Measurements from ENCODE around the gene TXNRD3. TPM values are rescaled to one million over a fixed set of nuclear protein-coding genes. Genes with fewer than 3 reads are reported as not detected.

TXNRD3 gene
- total RNA-seq, 1 donor from 2014 or later, result 14.4 TPM

DNA sequence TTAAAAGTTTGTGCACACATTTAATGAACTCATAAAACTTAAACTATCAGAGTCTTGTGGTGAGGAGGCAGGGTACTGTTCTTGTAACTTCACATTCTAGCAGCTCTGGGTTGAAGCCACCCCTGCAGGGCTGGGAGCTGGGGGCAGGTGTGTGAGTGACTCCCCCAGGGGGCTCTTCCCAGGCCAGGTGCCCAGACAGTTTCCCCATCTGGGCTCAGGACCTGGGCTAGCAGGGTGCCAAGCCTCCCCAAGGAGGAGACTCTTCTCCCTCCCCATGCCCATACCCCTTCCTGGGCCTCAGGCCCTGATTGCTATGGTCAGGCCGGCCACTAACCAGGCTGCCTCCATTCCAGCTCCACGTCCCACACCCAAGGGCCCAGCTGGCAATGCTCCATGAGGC is 27.1 kb upstream of the TXNRD3 start:
- Mint-ChIP-seq H3K4me3 (no peak overlapping the region), H3K27me3 (peaks cover 36% of the 10 kb centered on the region), H3K27ac (no peak overlapping the region), H3K4me1 (ENCODE audit: unreplicated experiment) (peaks cover 24% of the 10 kb centered on the region), H3K9me3 (no peaks in the 10 kb centered on the region), H3K36me3 (no peaks in the 10 kb centered on the region)
- DNase-seq (ENCODE audit: extremely low spot score, unreplicated experiment), result no peak
- TF ChIP-seq, protein P1, sequence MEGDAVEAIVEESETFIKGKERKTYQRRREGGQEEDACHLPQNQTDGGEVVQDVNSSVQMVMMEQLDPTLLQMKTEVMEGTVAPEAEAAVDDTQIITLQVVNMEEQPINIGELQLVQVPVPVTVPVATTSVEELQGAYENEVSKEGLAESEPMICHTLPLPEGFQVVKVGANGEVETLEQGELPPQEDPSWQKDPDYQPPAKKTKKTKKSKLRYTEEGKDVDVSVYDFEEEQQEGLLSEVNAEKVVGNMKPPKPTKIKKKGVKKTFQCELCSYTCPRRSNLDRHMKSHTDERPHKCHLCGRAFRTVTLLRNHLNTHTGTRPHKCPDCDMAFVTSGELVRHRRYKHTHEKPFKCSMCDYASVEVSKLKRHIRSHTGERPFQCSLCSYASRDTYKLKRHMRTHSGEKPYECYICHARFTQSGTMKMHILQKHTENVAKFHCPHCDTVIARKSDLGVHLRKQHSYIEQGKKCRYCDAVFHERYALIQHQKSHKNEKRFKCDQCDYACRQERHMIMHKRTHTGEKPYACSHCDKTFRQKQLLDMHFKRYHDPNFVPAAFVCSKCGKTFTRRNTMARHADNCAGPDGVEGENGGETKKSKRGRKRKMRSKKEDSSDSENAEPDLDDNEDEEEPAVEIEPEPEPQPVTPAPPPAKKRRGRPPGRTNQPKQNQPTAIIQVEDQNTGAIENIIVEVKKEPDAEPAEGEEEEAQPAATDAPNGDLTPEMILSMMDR (conservative IDR thresholded peaks at IDR 0.05), result no peak

DNA sequence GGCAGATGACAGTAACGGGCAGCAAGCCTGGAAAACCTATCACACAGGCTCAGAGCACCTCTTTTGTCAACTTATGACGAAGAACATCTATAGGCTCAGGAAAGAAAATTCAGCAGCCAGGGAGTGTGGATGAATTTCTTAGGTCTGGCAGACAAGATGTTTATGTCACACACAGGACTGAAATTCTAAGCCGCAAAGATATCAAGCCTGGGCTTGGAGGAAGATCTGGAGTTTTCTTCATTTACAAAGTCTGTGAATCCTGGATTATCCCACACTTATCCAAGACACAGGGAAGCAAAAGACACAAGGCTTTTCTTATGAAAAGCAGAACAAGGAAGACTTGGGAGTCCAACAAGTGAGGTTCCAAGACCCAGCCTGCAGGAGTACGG is 25.7 kb upstream of the TXNRD3 start:
- Mint-ChIP-seq H3K27me3 (peaks cover 46% of the 10 kb centered on the region), H3K27ac (no peak overlapping the region), H3K9me3 (no peaks in the 10 kb centered on the region), H3K4me1 (ENCODE audit: unreplicated experiment) (peaks cover 24% of the 10 kb centered on the region), H3K36me3 (no peaks in the 10 kb centered on the region), H3K4me3 (no peak overlapping the region)
- DNase-seq (ENCODE audit: extremely low spot score, unreplicated experiment), result no peak
- TF ChIP-seq, protein P1 (conservative IDR thresholded peaks at IDR 0.05), result no peak

DNA sequence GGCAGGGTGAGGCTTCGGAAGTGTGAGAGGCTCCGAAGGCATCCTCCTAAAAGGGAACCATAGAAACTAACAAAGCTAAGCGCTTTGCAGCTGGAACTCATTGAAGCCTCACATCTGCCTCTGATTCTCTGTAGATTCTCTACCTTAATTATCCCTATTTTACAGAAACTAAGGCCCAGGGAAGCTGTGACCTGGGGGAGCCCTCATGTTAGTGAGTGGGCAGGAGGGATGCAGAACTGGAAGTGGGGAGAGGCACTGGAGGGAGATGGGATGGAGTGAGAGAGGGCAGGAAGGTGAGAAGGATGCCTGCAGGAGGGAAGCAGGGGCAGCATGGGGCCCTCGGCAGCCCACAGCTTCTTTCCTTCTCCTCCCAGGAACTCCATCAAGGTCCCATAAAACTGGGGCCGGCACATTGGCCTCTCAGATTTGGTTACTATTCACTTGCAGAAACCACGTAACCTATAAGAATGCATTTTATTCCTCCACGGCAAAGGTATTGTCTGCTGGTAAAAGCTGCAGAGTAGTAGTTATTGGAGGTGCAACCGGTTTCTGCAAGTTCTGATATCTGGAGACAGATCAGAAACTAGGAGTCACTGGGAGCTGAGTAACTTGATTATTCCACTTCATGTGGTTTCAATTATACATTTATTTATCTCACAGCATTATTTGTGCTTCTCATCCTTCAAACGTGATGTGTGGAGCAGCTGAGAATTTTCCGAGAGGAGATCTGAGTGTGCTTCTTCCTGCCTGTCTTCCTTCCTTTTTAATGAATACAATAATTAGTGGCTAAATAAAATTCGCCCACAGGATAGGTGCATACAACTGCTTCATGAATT is 25.1 kb upstream of the TXNRD3 start:
- TF ChIP-seq, protein P1 (conservative IDR thresholded peaks at IDR 0.05), result no peak
- Mint-ChIP-seq H3K27me3 (peaks cover 49% of the 10 kb centered on the region), H3K27ac (peak overlapping the region; percentile 59), H3K36me3 (no peaks in the 10 kb centered on the region), H3K4me3 (peak overlapping the region; percentile 49), H3K4me1 (ENCODE audit: unreplicated experiment) (peaks cover 24% of the 10 kb centered on the region), H3K9me3 (no peaks in the 10 kb centered on the region)
- no peak for DNase-seq (ENCODE audit: extremely low spot score, unreplicated experiment)

DNA sequence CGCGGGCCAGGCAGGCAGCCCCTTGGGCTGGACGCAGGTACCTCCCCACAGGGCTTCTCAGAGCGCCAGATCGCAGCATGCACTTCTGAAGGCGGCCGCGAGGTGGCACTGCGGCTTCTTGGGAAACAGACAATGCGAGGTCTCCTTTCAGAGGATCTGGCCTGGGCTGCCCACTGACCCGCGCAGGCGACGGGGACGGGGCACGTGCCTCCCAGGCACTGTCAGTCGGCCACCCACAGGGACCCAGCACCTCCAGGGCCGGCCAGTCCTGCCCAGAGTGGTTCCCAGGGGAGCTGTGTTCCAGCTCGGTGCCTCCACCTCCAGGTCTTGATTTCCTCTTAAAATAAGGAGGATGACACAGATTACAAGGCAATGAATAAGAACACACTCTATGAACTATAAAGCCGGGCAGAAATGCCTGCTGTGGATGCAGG is 24.4 kb upstream of the TXNRD3 start:
- TF ChIP-seq, protein P1 (conservative IDR thresholded peaks at IDR 0.05), result peak; percentile 97
- peak; percentile 93 for DNase-seq (ENCODE audit: extremely low spot score, unreplicated experiment)
- H3K4me3 Mint-ChIP-seq, result peak overlapping the region; percentile 49
- peaks cover 56% of the 10 kb centered on the region for H3K27me3 Mint-ChIP-seq
- peaks cover 20% of the 10 kb centered on the region for H3K4me1 Mint-ChIP-seq (ENCODE audit: unreplicated experiment)
- H3K9me3 Mint-ChIP-seq, result no peaks in the 10 kb centered on the region
- peak overlapping the region; percentile 59 for H3K27ac Mint-ChIP-seq
- no peaks in the 10 kb centered on the region for H3K36me3 Mint-ChIP-seq

DNA sequence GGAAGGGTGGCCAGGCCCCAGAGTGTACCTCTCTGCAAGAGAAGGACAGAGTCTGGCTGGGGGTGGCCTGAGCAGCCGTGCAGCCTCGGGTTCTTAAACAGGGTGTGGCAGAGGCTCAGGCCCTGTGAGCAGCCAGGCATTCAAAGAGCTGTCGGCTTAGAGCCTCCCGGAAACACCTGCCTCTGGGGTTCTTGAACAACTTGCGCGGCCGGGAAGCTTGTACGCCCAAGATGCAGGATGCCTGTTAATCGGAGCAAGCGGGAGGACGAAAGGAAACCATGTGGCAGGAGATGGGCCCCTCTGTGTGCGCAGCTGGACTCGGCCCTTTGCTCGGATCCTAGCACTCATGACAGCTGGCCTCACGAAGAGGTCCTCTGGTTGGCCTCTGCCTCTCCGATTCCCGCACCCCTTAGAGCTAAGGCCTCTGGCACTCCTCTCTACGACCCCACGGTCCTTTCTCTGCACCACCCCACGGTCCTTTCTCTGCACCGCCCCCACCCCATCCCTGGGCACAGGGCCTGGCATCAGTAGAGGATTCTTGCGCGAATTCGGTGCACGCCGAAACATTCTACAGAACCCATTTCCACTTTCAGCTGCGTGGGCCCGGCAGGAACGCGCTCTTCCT is 23.9 kb upstream of the TXNRD3 start:
- TF ChIP-seq, protein P1 (conservative IDR thresholded peaks at IDR 0.05), result no peak
- Mint-ChIP-seq H3K36me3 (no peaks in the 10 kb centered on the region), H3K9me3 (no peaks in the 10 kb centered on the region), H3K4me1 (ENCODE audit: unreplicated experiment) (peaks cover 17% of the 10 kb centered on the region), H3K27me3 (peaks cover 56% of the 10 kb centered on the region), H3K4me3 (no peak overlapping the region), H3K27ac (no peak overlapping the region)
- no peak for DNase-seq (ENCODE audit: extremely low spot score, unreplicated experiment)

All from type B pancreatic cell (in vitro differentiated cells).